Stomach (tissue), 4 donors: ENCODE measurements around the gene TBX3.

Experiments
- CTCF ChIP-seq, 7 experiments: fragments of 450-650 bp in 4 of 7; fragments of 200-600 bp in 3 of 7; sonication (generic) in 3 of 7; IDR thresholded peaks; one replicate each; pipeline ENCODE4 v1.5.1; 2016 to 2019; ENCODE audit warnings: antibody characterized with exemption in 7 of 7, control low read depth in 2 of 7, mild to moderate bottlenecking in 1 of 7
- EP300 ChIP-seq: sonication (generic); formaldehyde crosslinking; IDR thresholded peaks from one replicate; pipeline ENCODE4 v1.6.1; 2017; ENCODE audit warnings: antibody characterized with exemption
- POLR2AphosphoS5 ChIP-seq, 3 donors: sonication (generic); formaldehyde crosslinking; IDR thresholded peaks; one replicate each; pipeline ENCODE4 v1.6.1; 2016; ENCODE audit warnings: antibody characterized with exemption in 3 of 3

- TF ChIP-seq CTCF (IDR thresholded peaks at IDR 0.05), result peak in 5 of 7 experiments; percentile 83 to 97 (median 90)
- no peak for TF ChIP-seq EP300
- peak in 1 of 3 donors; percentile 57 for TF ChIP-seq POLR2AphosphoS5 (IDR thresholded peaks at IDR 0.05)
Observed at GRCh38 chr12:114662512-114663177, 21.3 kb downstream of the TBX3 start.
